Renal cortical epithelial cell (primary cell): ENCODE measurements around the gene CD46. TPM values are rescaled to one million over a fixed set of nuclear protein-coding genes. Genes with fewer than 3 reads are reported as not detected.
"Not testable (repeated sequence)": the region's sequence is repeated elsewhere in the genome, so short reads cannot be mapped to it uniquely, and the experiment has no call there.

Experiments used
- DNase-seq: peaks from one replicate; pipeline ENCODE4 v3.0.0-alpha.2; 2011; ENCODE audit warnings: low read depth
- total RNA-seq: library from RNA; depleted of rRNA; stranded (reverse); fragments of >200 nt; gene quantifications from 2 replicates; pipeline ENCODE4 v1.2.3, GENCODE V29; 2014

The CD46 gene
- total RNA-seq, 1 donor from 2014 or later: 249 TPM

GRCh38 chr1:207750631-207751305 is 1.1 kb upstream of the CD46 start:
- no peak for DNase-seq

GRCh38 chr1:207751463-207751789 is 428 bp upstream of the CD46 start:
- DNase-seq: not testable (repeated sequence)

GRCh38 chr1:207752456-207752998 is 673 bp downstream of the CD46 start:
- DNase-seq: peak; percentile 30

GRCh38 chr1:207753611-207754010 is 1.8 kb downstream of the CD46 start:
- DNase-seq: no peak

- DNase-seq: no peak
Measured at GRCh38 chr1:207754011-207754410, 2.2 kb downstream of the CD46 start.

- DNase-seq: peak; percentile 21
Measured at GRCh38 chr1:207754974-207755700, 3.3 kb downstream of the CD46 start.

GRCh38 chr1:207755846-207756693 is 4.2 kb downstream of the CD46 start:
- DNase-seq: peak; percentile 57

GRCh38 chr1:207762622-207763021 is 10.8 kb downstream of the CD46 start:
- no peak for DNase-seq

GRCh38 chr1:207763091-207763490 is 11.2 kb downstream of the CD46 start:
- DNase-seq: no peak

GRCh38 chr1:207763972-207764371 is 12.1 kb downstream of the CD46 start:
- no peak for DNase-seq

GRCh38 chr1:207766569-207766968 is 14.7 kb downstream of the CD46 start:
- no peak for DNase-seq

- DNase-seq: not testable (repeated sequence)
Measured at GRCh38 chr1:207770514-207770913, 18.7 kb downstream of the CD46 start.

GRCh38 chr1:207776045-207776444 is 24.2 kb downstream of the CD46 start:
- not testable (repeated sequence) for DNase-seq

GRCh38 chr1:207777412-207777811 is 25.6 kb downstream of the CD46 start:
- not testable (repeated sequence) for DNase-seq

GRCh38 chr1:207779008-207779407 is 27.2 kb downstream of the CD46 start:
- DNase-seq: no peak

- DNase-seq: no peak
Measured at GRCh38 chr1:207781312-207781711, 29.5 kb downstream of the CD46 start.

- DNase-seq: peak; percentile 57
Measured at GRCh38 chr1:207787776-207788175, 35.9 kb downstream of the CD46 start.

GRCh38 chr1:207789386-207789785 is 37.5 kb downstream of the CD46 start:
- DNase-seq: no peak

GRCh38 chr1:207789792-207790787 is 38.2 kb downstream of the CD46 start:
- DNase-seq: peak; percentile 33

- no peak for DNase-seq
Measured at GRCh38 chr1:207791290-207791689, 39.4 kb downstream of the CD46 start.

GRCh38 chr1:207793327-207793726 is 41.5 kb downstream of the CD46 start:
- no peak for DNase-seq
